Stomach (tissue), 19 donors: Measurements from ENCODE around the gene SEMA6A. TPM values are rescaled to one million over a fixed set of nuclear protein-coding genes. Genes with fewer than 3 reads are reported as not detected.
A peak's percentile ranks its signal among the peaks of the same experiment; 100 is the strongest.

Source experiments
- DNase-seq, 2 donors: peaks; one replicate each; pipeline versions ENCODE4 v3.0.0 to v3.0.0-alpha.2; 2013 to 2019
- H3K27ac ChIP-seq, 5 donors: fragments of 200-600 bp in 4 of 5; sonication (generic) in 4 of 5; one replicate each; pipeline ENCODE4 v1.5.1; 2013 to 2019; ENCODE audit warnings: mild to moderate bottlenecking in 1 of 5, moderate library complexity in 1 of 5
- H3K27me3 ChIP-seq, 3 donors: fragments of 200-600 bp; sonication (generic); one replicate each; pipeline ENCODE4 v1.5.1; 2017 to 2019; ENCODE audit warnings: mixed run types in 1 of 3
- H3K36me3 ChIP-seq, 4 donors: fragments of 200-600 bp; sonication (generic); 1 replicate in 3 of 4; 2 replicates in 1 of 4; pipeline ENCODE4 v1.5.1; 2016 to 2019
- H3K4me1 ChIP-seq, 4 donors: fragments of 200-600 bp; sonication (generic); one replicate each; pipeline ENCODE4 v1.5.1; 2016 to 2019
- H3K4me3 ChIP-seq, 4 donors: fragments of 200-600 bp; sonication (generic) in 3 of 4; one replicate each; pipeline ENCODE4 v1.5.1; 2016 to 2019; ENCODE audit warnings: mild to moderate bottlenecking in 1 of 4
- H3K9me3 ChIP-seq, 4 donors: fragments of 200-600 bp; sonication (generic); one replicate each; pipeline ENCODE4 v1.5.1; 2016 to 2019
- EP300 ChIP-seq: sonication (generic); formaldehyde crosslinking; IDR thresholded peaks from one replicate; pipeline ENCODE4 v1.6.1; 2017; ENCODE audit warnings: antibody characterized with exemption
- POLR2A ChIP-seq, 4 donors: fragments of 450-650 bp; IDR thresholded peaks; one replicate each; pipeline ENCODE4 v1.6.1; 2016; ENCODE audit warnings: antibody characterized with exemption in 4 of 4, control low read depth in 2 of 4, mild to moderate bottlenecking in 1 of 4, moderate library complexity in 1 of 4
- POLR2AphosphoS5 ChIP-seq, 3 donors: sonication (generic); formaldehyde crosslinking; IDR thresholded peaks; one replicate each; pipeline ENCODE4 v1.6.1; 2016; ENCODE audit warnings: antibody characterized with exemption in 3 of 3
- WGBS, 5 donors: extraction: QIAGEN DNeasy Blood & Tissue Kit in 3 of 5; methylation state at CpG; one replicate each; pipeline versions ENCODE4 v1.1.5 to v1.1.7; 2013 to 2018; 5-methylcytosine and 5-hydroxymethylcytosine counted together
- intact Hi-C: fragments of 100-400 bp; cut with DNase I; formaldehyde crosslinking; loops from one replicate; pipeline ENCODE4 v1.15.1; 2023; ENCODE audit warnings: low total_unique reads
- long read RNA-seq, 10 donors: transcript quantifications; one replicate each; lab custom pipeline, GENCODE V29; 2026
- polyA plus RNA-seq, 3 donors: library from polyadenylated mRNA; stranded (reverse); fragments of 200-250 nt; gene quantifications; one replicate each; pipeline ENCODE4 v1.2.3, GENCODE V29; 2013
- total RNA-seq, 5 donors: library from RNA; depleted of rRNA; stranded (reverse); fragments of >200 nt; gene quantifications; one replicate each; pipeline versions ENCODE4 v1.1.0 to v1.2.3, GENCODE V29; 2014 to 2016
- TF ChIP-seq, protein P1 (sequence below), 7 experiments: fragments of 450-650 bp in 4 of 7; fragments of 200-600 bp in 3 of 7; sonication (generic) in 3 of 7; IDR thresholded peaks; one replicate each; pipeline ENCODE4 v1.5.1; 2016 to 2019; ENCODE audit warnings: antibody characterized with exemption in 7 of 7, control low read depth in 2 of 7, mild to moderate bottlenecking in 1 of 7
- donor health status: healthy with polysubstance abuse.
- donor health status: Bipolar disorder and iron deficiency.
- donor health status: healthy.

The SEMA6A gene, protein sequence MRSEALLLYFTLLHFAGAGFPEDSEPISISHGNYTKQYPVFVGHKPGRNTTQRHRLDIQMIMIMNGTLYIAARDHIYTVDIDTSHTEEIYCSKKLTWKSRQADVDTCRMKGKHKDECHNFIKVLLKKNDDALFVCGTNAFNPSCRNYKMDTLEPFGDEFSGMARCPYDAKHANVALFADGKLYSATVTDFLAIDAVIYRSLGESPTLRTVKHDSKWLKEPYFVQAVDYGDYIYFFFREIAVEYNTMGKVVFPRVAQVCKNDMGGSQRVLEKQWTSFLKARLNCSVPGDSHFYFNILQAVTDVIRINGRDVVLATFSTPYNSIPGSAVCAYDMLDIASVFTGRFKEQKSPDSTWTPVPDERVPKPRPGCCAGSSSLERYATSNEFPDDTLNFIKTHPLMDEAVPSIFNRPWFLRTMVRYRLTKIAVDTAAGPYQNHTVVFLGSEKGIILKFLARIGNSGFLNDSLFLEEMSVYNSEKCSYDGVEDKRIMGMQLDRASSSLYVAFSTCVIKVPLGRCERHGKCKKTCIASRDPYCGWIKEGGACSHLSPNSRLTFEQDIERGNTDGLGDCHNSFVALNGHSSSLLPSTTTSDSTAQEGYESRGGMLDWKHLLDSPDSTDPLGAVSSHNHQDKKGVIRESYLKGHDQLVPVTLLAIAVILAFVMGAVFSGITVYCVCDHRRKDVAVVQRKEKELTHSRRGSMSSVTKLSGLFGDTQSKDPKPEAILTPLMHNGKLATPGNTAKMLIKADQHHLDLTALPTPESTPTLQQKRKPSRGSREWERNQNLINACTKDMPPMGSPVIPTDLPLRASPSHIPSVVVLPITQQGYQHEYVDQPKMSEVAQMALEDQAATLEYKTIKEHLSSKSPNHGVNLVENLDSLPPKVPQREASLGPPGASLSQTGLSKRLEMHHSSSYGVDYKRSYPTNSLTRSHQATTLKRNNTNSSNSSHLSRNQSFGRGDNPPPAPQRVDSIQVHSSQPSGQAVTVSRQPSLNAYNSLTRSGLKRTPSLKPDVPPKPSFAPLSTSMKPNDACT
- total RNA-seq (10 to 100 TPM in 4 of 5 donors, 1 to 10 TPM in 1; 5.7 to 37.5 (median 23.7) TPM), polyA plus RNA-seq (1 to 10 TPM in 2 of 3 donors, under 1 TPM in 1; 0.37 to 1.6 (median 1.4) TPM)
- long read RNA-seq, donor 1, result 0 reads
- long read RNA-seq, donor 2, full-length matches to known transcripts, result 2 of 2 reads
- long read RNA-seq, donor 2, partial matches to known transcripts, result 0 of 2 reads
- long read RNA-seq, donor 2, other reads (novel, unspliced or antisense), result 0 of 2 reads
- long read RNA-seq, donor 3, full-length matches to known transcripts, result 3 of 3 reads
- long read RNA-seq, donor 3, partial matches to known transcripts, result 0 of 3 reads
- long read RNA-seq, donor 3, other reads (novel, unspliced or antisense), result 0 of 3 reads
- long read RNA-seq, donor 4, result 0 reads
- long read RNA-seq, donor 5, full-length matches to known transcripts, result 3 of 3 reads
- long read RNA-seq, donor 5, partial matches to known transcripts, result 0 of 3 reads
- long read RNA-seq, donor 5, other reads (novel, unspliced or antisense), result 0 of 3 reads
- long read RNA-seq, donor 6, full-length matches to known transcripts, result 4 of 4 reads
- long read RNA-seq, donor 6, partial matches to known transcripts, result 0 of 4 reads
- long read RNA-seq, donor 6, other reads (novel, unspliced or antisense), result 0 of 4 reads
- long read RNA-seq, donor 7, full-length matches to known transcripts, result 3 of 3 reads
- long read RNA-seq, donor 7, partial matches to known transcripts, result 0 of 3 reads
- long read RNA-seq, donor 7, other reads (novel, unspliced or antisense), result 0 of 3 reads
- long read RNA-seq, donor 8, full-length matches to known transcripts, result 4 of 15 reads
- long read RNA-seq, donor 8, partial matches to known transcripts, result 11 of 15 reads
- long read RNA-seq, donor 8, other reads (novel, unspliced or antisense), result 0 of 15 reads
- long read RNA-seq, donor 9, partial matches to known transcripts, result 0 of 1 reads
- long read RNA-seq, donor 9, other reads (novel, unspliced or antisense), result 0 of 1 reads
- long read RNA-seq, donor 10, result 0 reads

DNA sequence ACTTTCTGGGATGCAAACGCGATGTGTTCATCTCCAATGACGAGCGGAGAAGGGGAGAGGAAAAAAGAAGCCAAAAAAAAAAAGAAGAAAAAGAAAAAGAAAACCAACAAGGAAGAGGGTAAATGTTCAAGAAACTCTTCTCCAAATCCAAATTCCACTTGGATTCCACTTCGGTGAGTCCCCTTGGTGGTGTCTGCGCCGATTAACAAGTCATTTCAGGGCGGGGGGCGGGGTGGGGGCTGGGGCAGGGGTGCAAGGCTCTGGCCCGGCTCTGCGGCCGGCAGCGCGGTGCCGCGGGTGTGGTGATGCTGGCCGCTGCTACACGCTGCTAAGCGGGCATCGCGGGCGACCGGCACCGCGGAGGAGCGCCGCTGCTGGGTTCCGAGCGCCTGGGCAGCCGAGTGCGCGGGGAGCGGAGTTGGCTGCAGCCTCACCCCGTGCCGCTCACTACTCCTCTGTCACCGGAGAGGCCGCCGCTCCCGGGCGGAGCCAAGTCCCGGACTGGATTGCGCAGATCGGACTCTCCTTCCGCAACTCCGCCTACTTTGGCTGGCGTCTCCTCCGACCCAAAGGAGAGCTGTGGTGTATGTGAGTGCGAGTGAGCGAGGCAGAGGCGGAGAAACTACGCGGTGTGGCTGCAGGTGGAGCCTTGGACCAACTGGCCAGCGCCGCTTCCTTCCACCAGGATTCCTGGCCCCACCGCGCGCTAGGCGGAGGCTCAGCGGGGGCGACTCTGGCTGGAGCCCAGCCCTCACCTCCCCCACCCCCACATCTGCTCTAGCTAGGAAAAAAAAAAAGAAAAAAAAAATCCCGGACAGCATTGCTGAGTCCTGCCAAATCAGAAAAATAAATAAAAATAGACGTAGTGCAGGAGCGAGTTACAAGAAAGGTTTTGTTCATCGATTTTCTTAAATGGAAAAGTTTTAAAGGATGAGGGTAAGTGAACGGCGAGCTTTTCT, at the start of gene SEMA6A:
Gene SEMA6A, minus strand, starts transcription at position 457 of the 959 bp plus-strand sequence. CDS start 69,879 bp downstream, outside the sequence.
- Histone ChIP-seq H3K36me3 (no peaks in the 10 kb centered on the region), H3K27me3 (peaks cover 0 to 51% (median 28%) of the 10 kb centered on the region in 3 donors), H3K4me1 (peaks cover 6 to 66% (median 55%) of the 10 kb centered on the region in 4 donors), H3K9me3 (no peaks in the 10 kb centered on the region), H3K27ac (peak within 1 kb of the TSS; percentile 26 to 87 (median 68)), H3K4me3 (peak within 1 kb of the TSS; percentile 67 to 86 (median 68))
- no peak for TF ChIP-seq POLR2A (IDR thresholded peaks at IDR 0.05)
- peak; percentile 81 to 84 (median 83) for TF ChIP-seq POLR2AphosphoS5 (IDR thresholded peaks at IDR 0.05)
- TF ChIP-seq, protein P1, sequence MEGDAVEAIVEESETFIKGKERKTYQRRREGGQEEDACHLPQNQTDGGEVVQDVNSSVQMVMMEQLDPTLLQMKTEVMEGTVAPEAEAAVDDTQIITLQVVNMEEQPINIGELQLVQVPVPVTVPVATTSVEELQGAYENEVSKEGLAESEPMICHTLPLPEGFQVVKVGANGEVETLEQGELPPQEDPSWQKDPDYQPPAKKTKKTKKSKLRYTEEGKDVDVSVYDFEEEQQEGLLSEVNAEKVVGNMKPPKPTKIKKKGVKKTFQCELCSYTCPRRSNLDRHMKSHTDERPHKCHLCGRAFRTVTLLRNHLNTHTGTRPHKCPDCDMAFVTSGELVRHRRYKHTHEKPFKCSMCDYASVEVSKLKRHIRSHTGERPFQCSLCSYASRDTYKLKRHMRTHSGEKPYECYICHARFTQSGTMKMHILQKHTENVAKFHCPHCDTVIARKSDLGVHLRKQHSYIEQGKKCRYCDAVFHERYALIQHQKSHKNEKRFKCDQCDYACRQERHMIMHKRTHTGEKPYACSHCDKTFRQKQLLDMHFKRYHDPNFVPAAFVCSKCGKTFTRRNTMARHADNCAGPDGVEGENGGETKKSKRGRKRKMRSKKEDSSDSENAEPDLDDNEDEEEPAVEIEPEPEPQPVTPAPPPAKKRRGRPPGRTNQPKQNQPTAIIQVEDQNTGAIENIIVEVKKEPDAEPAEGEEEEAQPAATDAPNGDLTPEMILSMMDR (IDR thresholded peaks at IDR 0.05), result peak in 1 of 7 experiments; percentile 16
- peak; percentile 90 to 97 for DNase-seq
- WGBS, 5 donors, result 0 to 2% (median 1%) methylated on average over 52 to 66 of the region's 66 CpGs
- intact Hi-C loops, result loop anchor here (5.0 to 10.0 kb wide), 2 partner anchors 370 to 437 kb away; no protein-coding TSS in a partner anchor

DNA sequence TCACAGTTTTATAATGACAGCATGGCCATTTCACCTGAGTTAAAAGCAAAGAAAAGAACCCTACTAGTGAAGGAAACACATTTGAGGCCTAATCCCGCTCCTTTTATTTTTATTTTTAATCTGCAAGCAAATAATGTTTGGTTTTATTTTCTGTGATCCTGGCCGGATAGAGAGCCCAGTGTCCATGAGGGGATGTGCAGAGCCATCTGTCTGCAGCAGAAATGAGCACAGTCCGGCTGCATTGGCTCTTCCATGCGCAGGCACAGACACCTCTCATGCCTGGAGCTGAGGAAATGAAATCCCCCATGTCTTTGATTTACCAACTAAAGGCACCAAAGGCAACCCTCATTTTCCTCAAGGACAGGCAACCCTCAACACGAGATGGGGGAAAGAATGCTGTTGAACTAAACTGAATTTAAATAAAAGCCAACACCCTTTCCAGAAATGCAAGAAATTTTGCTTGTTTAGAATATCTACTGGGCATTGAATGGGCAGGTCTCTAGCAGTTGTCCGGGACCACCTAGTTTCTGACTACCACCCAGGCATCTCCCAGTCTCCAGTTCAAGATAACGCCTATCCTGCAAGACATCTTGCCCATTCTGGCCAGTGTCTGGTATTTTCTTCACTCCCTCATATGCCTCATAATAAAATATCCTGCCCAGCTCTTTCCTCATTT, 47.9 kb upstream of the SEMA6A start:
- peaks cover 0 to 14% (median 0%) of the 10 kb centered on the region in 4 donors for H3K4me1 ChIP-seq
- no peak overlapping the region for H3K4me3 ChIP-seq
- TF ChIP-seq, protein P1 (IDR thresholded peaks at IDR 0.05), result no peak
- TF ChIP-seq EP300 (no peak), POLR2AphosphoS5 (IDR thresholded peaks at IDR 0.05) (no peak), POLR2A (IDR thresholded peaks at IDR 0.05) (no peak)
- WGBS, 5 donors, result 79 to 85% (median 82%) methylated on average over 7 of the region's 7 CpGs
- intact Hi-C loops, result no loop called here
- no peak for DNase-seq
- H3K9me3 ChIP-seq, result no peaks in the 10 kb centered on the region
- H3K36me3 ChIP-seq, result no peaks in the 10 kb centered on the region
- H3K27ac ChIP-seq, result no peak overlapping the region
- no peaks in the 10 kb centered on the region for H3K27me3 ChIP-seq
